Retinal pigment epithelial cell (primary cell): Measurements from ENCODE around the gene CST5.

Experiments
- DNase-seq: peaks from one replicate; pipeline ENCODE4 v3.0.0-alpha.2; 2010; ENCODE audit warnings: low read depth
- H3K4me3 ChIP-seq: 2 replicates; pipeline ENCODE4 v1.5.1; 2011; ENCODE audit warnings: mild to moderate bottlenecking, low read length, control low read depth, moderate library complexity
- TF ChIP-seq, protein P1 (sequence below): conservative IDR thresholded peaks from 2 replicates; pipeline ENCODE4 v1.5.1; 2011; ENCODE audit warnings: low read depth, low read length, control low read depth, inconsistent platforms

CST5 gene

DNA sequence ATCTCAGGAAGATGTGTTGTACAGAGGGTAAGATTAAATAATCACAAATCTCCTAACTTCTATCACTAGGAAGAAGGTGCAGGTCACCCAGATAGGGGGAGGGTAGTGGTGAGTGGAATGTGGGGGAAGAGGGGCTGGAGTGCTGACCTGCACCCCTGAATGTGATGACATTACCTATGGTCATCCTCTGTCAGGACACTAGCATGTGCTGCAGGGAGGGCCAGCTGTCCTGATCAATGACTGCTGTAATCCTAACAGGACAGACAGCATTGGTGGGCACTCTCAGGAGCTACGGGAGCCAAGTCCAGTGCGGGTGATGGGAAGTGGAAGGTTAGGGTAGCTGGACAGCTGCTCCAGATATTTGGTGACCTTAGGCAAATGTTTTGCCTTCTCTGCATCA is 45.2 kb upstream of the CST5 start:
- no peak overlapping the region for H3K4me3 ChIP-seq
- TF ChIP-seq, protein P1, sequence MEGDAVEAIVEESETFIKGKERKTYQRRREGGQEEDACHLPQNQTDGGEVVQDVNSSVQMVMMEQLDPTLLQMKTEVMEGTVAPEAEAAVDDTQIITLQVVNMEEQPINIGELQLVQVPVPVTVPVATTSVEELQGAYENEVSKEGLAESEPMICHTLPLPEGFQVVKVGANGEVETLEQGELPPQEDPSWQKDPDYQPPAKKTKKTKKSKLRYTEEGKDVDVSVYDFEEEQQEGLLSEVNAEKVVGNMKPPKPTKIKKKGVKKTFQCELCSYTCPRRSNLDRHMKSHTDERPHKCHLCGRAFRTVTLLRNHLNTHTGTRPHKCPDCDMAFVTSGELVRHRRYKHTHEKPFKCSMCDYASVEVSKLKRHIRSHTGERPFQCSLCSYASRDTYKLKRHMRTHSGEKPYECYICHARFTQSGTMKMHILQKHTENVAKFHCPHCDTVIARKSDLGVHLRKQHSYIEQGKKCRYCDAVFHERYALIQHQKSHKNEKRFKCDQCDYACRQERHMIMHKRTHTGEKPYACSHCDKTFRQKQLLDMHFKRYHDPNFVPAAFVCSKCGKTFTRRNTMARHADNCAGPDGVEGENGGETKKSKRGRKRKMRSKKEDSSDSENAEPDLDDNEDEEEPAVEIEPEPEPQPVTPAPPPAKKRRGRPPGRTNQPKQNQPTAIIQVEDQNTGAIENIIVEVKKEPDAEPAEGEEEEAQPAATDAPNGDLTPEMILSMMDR = no peak
- DNase-seq = no peak

DNA sequence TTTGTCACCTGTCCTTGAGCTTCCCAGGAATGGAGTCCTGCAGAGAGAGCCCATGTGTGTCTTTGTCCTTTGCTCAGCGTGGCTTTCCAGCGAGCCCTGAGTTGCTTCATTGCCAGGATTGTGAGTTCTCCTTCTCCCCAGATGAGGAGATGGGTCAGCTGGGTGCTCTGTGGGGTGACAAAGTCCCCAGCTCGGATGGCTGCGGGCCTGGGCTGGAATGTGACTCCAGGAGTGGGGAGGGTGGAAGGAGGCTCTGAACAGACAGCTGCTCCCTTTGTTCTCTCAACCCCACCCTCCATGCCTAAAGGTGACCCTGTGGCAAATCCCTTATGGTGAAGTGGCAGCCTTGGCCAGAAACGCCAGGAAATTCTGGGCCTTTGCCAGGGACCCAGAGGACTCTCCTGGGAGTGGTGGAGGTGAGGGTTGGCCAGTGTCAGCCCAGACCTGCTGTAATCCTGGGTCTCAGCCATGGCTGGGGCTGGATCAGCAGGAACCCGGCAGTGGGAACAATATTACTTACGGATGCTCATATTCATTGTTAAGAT is 44.4 kb upstream of the CST5 start:
- TF ChIP-seq, protein P1 = no peak
- no peak for DNase-seq
- no peak overlapping the region for H3K4me3 ChIP-seq

DNA sequence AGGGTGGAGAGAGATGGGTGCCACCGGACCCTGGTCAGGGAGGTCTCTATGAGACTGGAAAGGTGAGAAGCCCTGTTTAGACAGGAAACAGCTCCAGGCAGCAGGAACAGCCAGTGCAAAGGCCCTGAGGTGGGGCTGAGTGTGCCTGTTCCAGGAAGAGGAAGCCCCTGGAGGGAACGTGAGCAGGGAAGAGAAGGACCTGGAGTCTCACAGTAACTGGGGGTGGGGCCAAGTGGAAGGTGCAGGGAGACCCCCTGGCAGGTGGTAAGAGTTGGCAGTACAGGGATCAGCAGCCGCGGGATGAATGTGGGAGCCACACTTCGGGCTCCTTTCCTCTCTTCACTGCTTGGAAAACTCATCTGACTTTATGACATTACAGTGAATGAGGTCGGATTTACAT is 43.8 kb upstream of the CST5 start:
- TF ChIP-seq, protein P1 = no peak
- no peak overlapping the region for H3K4me3 ChIP-seq
- no peak for DNase-seq

DNA sequence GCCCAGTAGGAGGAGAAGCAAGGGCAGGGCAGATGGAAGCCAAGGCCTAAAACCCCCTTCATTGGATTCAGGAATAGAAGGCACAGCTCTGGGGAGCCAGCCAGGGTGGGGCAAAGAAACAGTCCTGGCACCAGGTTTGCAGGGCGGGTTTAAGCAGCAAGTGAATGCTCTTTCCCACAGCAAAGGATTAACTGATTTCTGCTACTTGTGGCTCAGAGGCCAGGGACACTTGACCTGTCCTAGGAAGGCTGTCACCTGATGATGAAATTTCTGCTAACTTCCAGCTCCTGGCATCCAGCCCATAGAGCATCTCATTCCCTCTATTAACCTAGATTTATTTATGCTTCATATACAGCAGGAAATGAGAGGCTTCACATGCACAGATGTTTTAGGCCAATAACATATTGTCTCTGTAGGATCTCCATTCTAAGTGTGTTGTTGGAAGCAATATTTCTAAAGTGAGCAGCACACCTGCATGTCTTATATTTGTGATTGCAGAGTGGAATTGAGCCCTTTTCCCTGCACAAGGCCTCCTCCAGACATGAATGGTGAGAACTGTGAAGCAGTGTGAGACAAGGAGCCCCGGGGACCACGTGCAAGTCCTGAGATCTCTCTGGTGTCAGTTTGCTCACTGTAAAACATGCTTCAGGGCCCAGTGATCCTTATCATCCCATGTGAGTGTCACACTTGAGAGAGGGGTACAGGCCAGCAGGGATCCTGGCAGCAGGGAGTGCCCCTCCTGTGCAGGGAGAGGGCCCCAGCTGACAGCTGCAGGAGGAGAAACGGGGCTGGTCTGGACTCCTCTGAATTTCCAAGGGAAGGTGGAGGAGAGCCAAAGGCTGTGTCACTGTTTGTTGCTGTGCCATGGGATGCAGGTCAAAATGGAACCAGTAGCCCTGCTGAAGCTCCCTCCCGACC is 41.1 kb upstream of the CST5 start:
- TF ChIP-seq, protein P1 = no peak
- no peak overlapping the region for H3K4me3 ChIP-seq
- no peak for DNase-seq

DNA sequence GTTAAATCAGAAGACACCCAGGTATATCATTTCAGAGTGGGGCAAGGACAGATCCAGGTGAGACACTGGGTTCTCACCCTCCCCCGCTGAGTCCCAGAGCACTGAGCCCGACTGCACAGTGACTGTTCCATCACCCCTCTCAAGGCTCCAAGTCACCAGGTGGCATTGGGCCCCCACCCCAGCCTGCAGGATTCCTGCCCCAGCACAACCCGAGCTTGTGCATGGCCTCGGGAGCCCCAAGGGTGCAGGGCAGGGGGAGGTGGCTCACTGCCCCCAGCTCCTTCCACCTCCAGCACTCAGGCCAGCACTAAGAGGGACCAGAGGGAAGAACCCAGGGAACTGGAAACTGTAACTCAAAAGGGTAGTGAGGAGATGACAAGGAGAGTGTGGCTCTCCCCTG is 39.3 kb upstream of the CST5 start:
- H3K4me3 ChIP-seq = no peak overlapping the region
- TF ChIP-seq, protein P1 = no peak
- no peak for DNase-seq

DNA sequence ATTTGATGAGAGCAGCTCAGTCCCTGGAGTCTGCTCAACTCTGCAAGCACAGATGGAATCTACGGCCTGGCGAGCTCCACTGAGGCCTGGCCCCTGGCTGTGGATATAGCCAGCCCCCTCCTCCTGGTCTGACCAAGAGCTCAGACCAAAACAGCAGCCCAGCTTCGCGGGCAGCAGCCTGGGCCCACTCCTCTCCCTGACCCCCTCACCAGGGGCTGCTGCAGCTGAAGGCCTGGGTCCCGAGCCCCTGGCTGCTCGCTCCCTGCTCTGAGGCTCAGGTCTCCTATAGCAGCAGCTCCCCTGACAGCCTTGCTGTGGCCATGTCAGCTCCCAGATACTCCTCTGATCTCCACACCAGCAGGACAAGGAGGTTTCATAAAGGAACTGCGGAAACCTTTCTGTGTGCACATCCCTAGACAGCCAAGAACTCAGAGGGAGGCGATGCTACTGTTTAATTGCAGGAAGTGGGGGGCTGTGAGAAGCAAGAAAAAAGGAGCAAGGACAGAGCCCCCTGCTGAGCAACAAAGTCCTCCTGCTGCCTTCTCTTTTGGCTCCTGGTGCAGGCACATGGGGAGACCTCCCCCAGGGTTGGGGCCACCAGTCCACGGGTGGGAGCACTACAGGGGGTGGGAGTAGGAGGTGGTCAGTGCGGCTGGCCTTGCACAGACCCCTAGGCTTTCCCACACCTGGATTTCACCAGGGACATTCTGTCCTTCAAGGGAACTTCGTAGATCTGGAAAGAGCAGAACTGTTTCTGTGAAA is 38.7 kb upstream of the CST5 start:
- no peak overlapping the region for H3K4me3 ChIP-seq
- TF ChIP-seq, protein P1 = no peak
- DNase-seq = no peak
